Measurements from ENCODE around the gene ZNF185. TPM values are rescaled to one million over a fixed set of nuclear protein-coding genes. Genes with fewer than 3 reads are reported as not detected.

The ZNF185 gene
- total RNA-seq (4.4 TPM), polyA plus RNA-seq (1 to 10 TPM; 1.1 to 3.0 (median 1.7) TPM)

GRCh38 chrX:152897222-152898131 lies at the start of gene ZNF185:
Gene ZNF185 (plus strand): TSS chrX:152898067. CDS start chrX:152914490, 16,423 bp downstream.
- Histone ChIP-seq H3K9me3 (ENCODE audit: control insufficient read depth in 2 of 2, low read length in 2 of 2) (no peaks in the 10 kb centered on the region), H3K4me3 (ENCODE audit: low read depth, low read length) (no peak within 1 kb of the TSS), H3K27me3 (ENCODE audit: control insufficient read depth, insufficient read depth, low read length) (no peaks in the 10 kb centered on the region), H3K27ac (ENCODE audit: insufficient read depth, low read length, poor library complexity, severe bottlenecking) (no peak within 1 kb of the TSS), H3K4me1 (ENCODE audit: control insufficient read depth, insufficient read depth, low read length, poor library complexity, severe bottlenecking) (no peaks in the 10 kb centered on the region), H3K36me3 (ENCODE audit: control insufficient read depth, insufficient read depth, low read length) (no peaks in the 10 kb centered on the region)
- Mint-ChIP-seq H3K4me1 (peaks cover 0 to 4% (median 1%) of the 10 kb centered on the region in 4 donors), H3K9me3 (peaks cover 0 to 2% (median 0%) of the 10 kb centered on the region in 7 donors), H3K36me3 (no peaks in the 10 kb centered on the region), H3K4me3 (no peak within 1 kb of the TSS), H3K27ac (no peak within 1 kb of the TSS), H3K27me3 (peaks cover 5% of the 10 kb centered on the region)
- no peak for DNase-seq
- no peak for ATAC-seq (ENCODE audit: low read depth in 2 of 2)

- Histone ChIP-seq H3K27me3 (ENCODE audit: control insufficient read depth, insufficient read depth, low read length) (no peaks in the 10 kb centered on the region), H3K36me3 (ENCODE audit: control insufficient read depth, insufficient read depth, low read length) (peaks cover 20% of the 10 kb centered on the region), H3K27ac (ENCODE audit: insufficient read depth, low read length, poor library complexity, severe bottlenecking) (no peak overlapping the region), H3K4me1 (ENCODE audit: control insufficient read depth, insufficient read depth, low read length, poor library complexity, severe bottlenecking) (no peaks in the 10 kb centered on the region), H3K4me3 (ENCODE audit: low read depth, low read length) (no peak overlapping the region), H3K9me3 (ENCODE audit: control insufficient read depth in 2 of 2, low read length in 2 of 2) (no peaks in the 10 kb centered on the region)
- Mint-ChIP-seq H3K27me3 (no peaks in the 10 kb centered on the region), H3K4me1 (peaks cover 0 to 15% (median 0%) of the 10 kb centered on the region in 4 donors), H3K4me3 (no peak overlapping the region), H3K36me3 (peaks cover 20% of the 10 kb centered on the region), H3K9me3 (peaks cover 0 to 2% (median 0%) of the 10 kb centered on the region in 7 donors), H3K27ac (no peak overlapping the region)
- ATAC-seq (ENCODE audit: low read depth in 2 of 2) (no peak), DNase-seq (no peak)
Observed at GRCh38 chrX:152850465-152850864, 47.4 kb upstream of the ZNF185 start.

- Histone ChIP-seq H3K9me3 (ENCODE audit: control insufficient read depth in 2 of 2, low read length in 2 of 2) (no peaks in the 10 kb centered on the region), H3K36me3 (ENCODE audit: control insufficient read depth, insufficient read depth, low read length) (peaks cover 19% of the 10 kb centered on the region), H3K27me3 (ENCODE audit: control insufficient read depth, insufficient read depth, low read length) (no peaks in the 10 kb centered on the region), H3K27ac (ENCODE audit: insufficient read depth, low read length, poor library complexity, severe bottlenecking) (no peak overlapping the region), H3K4me3 (ENCODE audit: low read depth, low read length) (no peak overlapping the region), H3K4me1 (ENCODE audit: control insufficient read depth, insufficient read depth, low read length, poor library complexity, severe bottlenecking) (no peaks in the 10 kb centered on the region)
- DNase-seq = no peak
- H3K4me1 Mint-ChIP-seq = peaks cover 0 to 15% (median 0%) of the 10 kb centered on the region in 4 donors
- no peak overlapping the region for H3K27ac Mint-ChIP-seq
- ATAC-seq (ENCODE audit: low read depth in 2 of 2) = no peak
- H3K36me3 Mint-ChIP-seq = peaks cover 20% of the 10 kb centered on the region
- no peak overlapping the region for H3K4me3 Mint-ChIP-seq
- H3K9me3 Mint-ChIP-seq = peaks cover 0 to 2% (median 0%) of the 10 kb centered on the region in 7 donors
- no peaks in the 10 kb centered on the region for H3K27me3 Mint-ChIP-seq
Observed at GRCh38 chrX:152853986-152854385, 43.9 kb upstream of the ZNF185 start.

GRCh38 chrX:152861116-152861515 lies 36.8 kb upstream of the ZNF185 start:
- H3K27ac ChIP-seq (ENCODE audit: insufficient read depth, low read length, poor library complexity, severe bottlenecking) = no peak overlapping the region
- H3K4me1 ChIP-seq (ENCODE audit: control insufficient read depth, insufficient read depth, low read length, poor library complexity, severe bottlenecking) = no peaks in the 10 kb centered on the region
- Mint-ChIP-seq H3K4me1 (no peaks in the 10 kb centered on the region), H3K36me3 (peaks cover 7% of the 10 kb centered on the region), H3K27ac (peak overlapping the region in 1 of 3 donors; percentile 34), H3K9me3 (no peaks in the 10 kb centered on the region), H3K27me3 (no peaks in the 10 kb centered on the region), H3K4me3 (no peak overlapping the region)
- peaks cover 20% of the 10 kb centered on the region for H3K36me3 ChIP-seq (ENCODE audit: control insufficient read depth, insufficient read depth, low read length)
- H3K9me3 ChIP-seq (ENCODE audit: control insufficient read depth in 2 of 2, low read length in 2 of 2) = no peaks in the 10 kb centered on the region
- ATAC-seq (ENCODE audit: low read depth in 2 of 2) = no peak
- H3K27me3 ChIP-seq (ENCODE audit: control insufficient read depth, insufficient read depth, low read length) = no peaks in the 10 kb centered on the region
- DNase-seq = no peak
- H3K4me3 ChIP-seq (ENCODE audit: low read depth, low read length) = no peak overlapping the region

GRCh38 chrX:152861826-152862225 lies 36.0 kb upstream of the ZNF185 start:
- no peaks in the 10 kb centered on the region for H3K4me1 Mint-ChIP-seq
- H3K36me3 Mint-ChIP-seq = peaks cover 7% of the 10 kb centered on the region
- Histone ChIP-seq H3K9me3 (ENCODE audit: control insufficient read depth in 2 of 2, low read length in 2 of 2) (no peaks in the 10 kb centered on the region), H3K27ac (ENCODE audit: insufficient read depth, low read length, poor library complexity, severe bottlenecking) (no peak overlapping the region), H3K4me3 (ENCODE audit: low read depth, low read length) (no peak overlapping the region), H3K36me3 (ENCODE audit: control insufficient read depth, insufficient read depth, low read length) (peaks cover 23% of the 10 kb centered on the region), H3K4me1 (ENCODE audit: control insufficient read depth, insufficient read depth, low read length, poor library complexity, severe bottlenecking) (no peaks in the 10 kb centered on the region), H3K27me3 (ENCODE audit: control insufficient read depth, insufficient read depth, low read length) (no peaks in the 10 kb centered on the region)
- DNase-seq (no peak), ATAC-seq (ENCODE audit: low read depth in 2 of 2) (no peak)
- no peaks in the 10 kb centered on the region for H3K9me3 Mint-ChIP-seq
- H3K27me3 Mint-ChIP-seq = no peaks in the 10 kb centered on the region
- H3K4me3 Mint-ChIP-seq = no peak overlapping the region
- H3K27ac Mint-ChIP-seq = no peak overlapping the region

- DNase-seq (no peak), ATAC-seq (ENCODE audit: low read depth in 2 of 2) (no peak)
- no peak overlapping the region for H3K27ac Mint-ChIP-seq
Observed at GRCh38 chrX:152865232-152865920, 32.5 kb upstream of the ZNF185 start.

GRCh38 chrX:152866386-152866785 lies 31.5 kb upstream of the ZNF185 start:
- ATAC-seq (ENCODE audit: low read depth in 2 of 2) = no peak
- H3K4me1 ChIP-seq (ENCODE audit: control insufficient read depth, insufficient read depth, low read length, poor library complexity, severe bottlenecking) = no peaks in the 10 kb centered on the region
- no peaks in the 10 kb centered on the region for H3K4me1 Mint-ChIP-seq
- DNase-seq = no peak
- H3K36me3 Mint-ChIP-seq = peaks cover 7% of the 10 kb centered on the region
- no peak overlapping the region for H3K4me3 ChIP-seq (ENCODE audit: low read depth, low read length)
- H3K27me3 Mint-ChIP-seq = no peaks in the 10 kb centered on the region
- no peak overlapping the region for H3K4me3 Mint-ChIP-seq
- H3K9me3 Mint-ChIP-seq = no peaks in the 10 kb centered on the region
- no peaks in the 10 kb centered on the region for H3K27me3 ChIP-seq (ENCODE audit: control insufficient read depth, insufficient read depth, low read length)
- H3K36me3 ChIP-seq (ENCODE audit: control insufficient read depth, insufficient read depth, low read length) = peaks cover 23% of the 10 kb centered on the region
- no peak overlapping the region for H3K27ac Mint-ChIP-seq
- no peaks in the 10 kb centered on the region for H3K9me3 ChIP-seq (ENCODE audit: control insufficient read depth in 2 of 2, low read length in 2 of 2)
- H3K27ac ChIP-seq (ENCODE audit: insufficient read depth, low read length, poor library complexity, severe bottlenecking) = no peak overlapping the region

More at GRCh38 chrX:152865232-152865920, 32.5 kb upstream of the ZNF185 start:
- Histone ChIP-seq H3K4me3 (ENCODE audit: low read depth, low read length) (no peak overlapping the region), H3K27ac (ENCODE audit: insufficient read depth, low read length, poor library complexity, severe bottlenecking) (no peak overlapping the region), H3K4me1 (ENCODE audit: control insufficient read depth, insufficient read depth, low read length, poor library complexity, severe bottlenecking) (no peaks in the 10 kb centered on the region), H3K27me3 (ENCODE audit: control insufficient read depth, insufficient read depth, low read length) (no peaks in the 10 kb centered on the region), H3K36me3 (ENCODE audit: control insufficient read depth, insufficient read depth, low read length) (peaks cover 23% of the 10 kb centered on the region), H3K9me3 (ENCODE audit: control insufficient read depth in 2 of 2, low read length in 2 of 2) (no peaks in the 10 kb centered on the region)
- Mint-ChIP-seq H3K36me3 (peaks cover 7% of the 10 kb centered on the region), H3K27me3 (no peaks in the 10 kb centered on the region), H3K4me3 (no peak overlapping the region), H3K4me1 (no peaks in the 10 kb centered on the region), H3K9me3 (no peaks in the 10 kb centered on the region)

Measured in CD4-positive, CD25-positive, alpha-beta regulatory T cell (primary cell).